Measurements from ENCODE around the gene DAB1.

DAB1 gene

GRCh38 chr1:57463343-57463742 is 39.5 kb upstream of the DAB1 start:
- TF ChIP-seq CTCF (conservative IDR thresholded peaks at IDR 0.05; ENCODE audit: low read depth, low read length), result no peak
- no peak overlapping the region for H3K4me3 ChIP-seq (ENCODE audit: low read length)
- DNase-seq (ENCODE audit: low read depth), result no peak

GRCh38 chr1:57461405-57461804 is 37.5 kb upstream of the DAB1 start:
- no peak for DNase-seq (ENCODE audit: low read depth)
- no peak overlapping the region for H3K4me3 ChIP-seq (ENCODE audit: low read length)
- no peak for TF ChIP-seq CTCF (conservative IDR thresholded peaks at IDR 0.05; ENCODE audit: low read depth, low read length)

- no peak for TF ChIP-seq CTCF (conservative IDR thresholded peaks at IDR 0.05; ENCODE audit: low read depth, low read length)
- no peak overlapping the region for H3K4me3 ChIP-seq (ENCODE audit: low read length)
- DNase-seq (ENCODE audit: low read depth), result no peak
These were observed 27.7 kb upstream of the DAB1 start for GRCh38 chr1:57451516-57451915.

- no peak for TF ChIP-seq CTCF (conservative IDR thresholded peaks at IDR 0.05; ENCODE audit: low read depth, low read length)
- no peak overlapping the region for H3K4me3 ChIP-seq (ENCODE audit: low read length)
- no peak for DNase-seq (ENCODE audit: low read depth)
These were observed 27.1 kb upstream of the DAB1 start for GRCh38 chr1:57450981-57451380.

- H3K4me3 ChIP-seq (ENCODE audit: low read length), result no peak overlapping the region
- no peak for DNase-seq (ENCODE audit: low read depth)
- no peak for TF ChIP-seq CTCF (conservative IDR thresholded peaks at IDR 0.05; ENCODE audit: low read depth, low read length)
These were observed 23.7 kb upstream of the DAB1 start for GRCh38 chr1:57447551-57447950.

- H3K4me3 ChIP-seq (ENCODE audit: low read length), result no peak overlapping the region
- DNase-seq (ENCODE audit: low read depth), result no peak
- no peak for TF ChIP-seq CTCF (conservative IDR thresholded peaks at IDR 0.05; ENCODE audit: low read depth, low read length)
These were observed 19.1 kb upstream of the DAB1 start for GRCh38 chr1:57443004-57443403.

GRCh38 chr1:57440096-57440495 is 16.2 kb upstream of the DAB1 start:
- no peak for TF ChIP-seq CTCF (conservative IDR thresholded peaks at IDR 0.05; ENCODE audit: low read depth, low read length)
- no peak overlapping the region for H3K4me3 ChIP-seq (ENCODE audit: low read length)
- DNase-seq (ENCODE audit: low read depth), result no peak

All from retinal pigment epithelial cell (primary cell).